GM12873 (cell line): ENCODE results near the gene TNS3.

Experiments
- CTCF ChIP-seq: IDR thresholded peaks from 2 replicates; pipeline ENCODE4 v1.5.1; 2012; ENCODE audit warnings: low read depth, mild to moderate bottlenecking, moderate library complexity, low read length, control low read depth; ENCODE audit not compliant: insufficient read depth; ENCODE audit errors: missing control alignments

Gene TNS3

GRCh38 chr7:47285860-47286491 lies 295.9 kb downstream of the TNS3 start:
- no peak for TF ChIP-seq CTCF

GRCh38 chr7:47284691-47285635 lies 296.9 kb downstream of the TNS3 start:
- no peak for TF ChIP-seq CTCF

GRCh38 chr7:47283497-47284131 lies 298.3 kb downstream of the TNS3 start:
- TF ChIP-seq CTCF, result no peak

- TF ChIP-seq CTCF, result no peak
Observed at GRCh38 chr7:47282790-47283496, 299.0 kb downstream of the TNS3 start.

- no peak for TF ChIP-seq CTCF
Observed at GRCh38 chr7:47281966-47282643, 299.8 kb downstream of the TNS3 start.

GRCh38 chr7:47281161-47281560 lies 300.8 kb downstream of the TNS3 start:
- TF ChIP-seq CTCF, result no peak
